NCI-H2196 treated with DMSO at 0.1 percent for 48 hours (cell line): ENCODE data around the gene ST8SIA2.

ENCODE experiments used
- DNase-seq: peaks from one replicate; lab custom pipeline; 2025; ENCODE audit not compliant: unreplicated experiment; lab: John Stamatoyannopoulos, UW

ST8SIA2 gene

DNA sequence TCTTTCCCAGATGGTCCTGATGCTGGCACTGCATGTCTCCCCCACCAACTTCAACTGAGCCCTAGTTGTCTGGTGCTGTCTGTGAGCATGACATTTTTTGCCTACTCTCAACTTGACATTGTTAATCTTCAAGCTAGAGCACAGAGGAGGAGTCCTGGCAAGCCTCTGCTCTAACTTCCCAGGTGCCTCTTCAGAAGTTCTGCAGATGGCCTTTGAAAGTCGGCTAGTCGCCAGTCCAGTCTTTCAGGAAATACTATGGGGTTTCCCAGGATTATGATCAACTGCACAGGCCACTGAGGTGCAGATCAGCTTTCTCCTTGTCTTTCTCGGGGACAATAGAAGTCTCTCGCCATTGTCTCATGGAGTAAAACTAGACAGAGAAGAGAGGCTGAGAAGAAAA is 86.7 kb downstream of the ST8SIA2 start:
- DNase-seq: no peak

- no peak for DNase-seq
Observed at GRCh38 chr15:92485441-92485840, 91.8 kb downstream of the ST8SIA2 start.

- DNase-seq: no peak
Observed at GRCh38 chr15:92492551-92493115, 99.0 kb downstream of the ST8SIA2 start.

- DNase-seq: no peak
Observed at GRCh38 chr15:92494806-92495336, 101.2 kb downstream of the ST8SIA2 start.

GRCh38 chr15:92495446-92495845 is 101.8 kb downstream of the ST8SIA2 start:
- no peak for DNase-seq

GRCh38 chr15:92499731-92500530 is 106.2 kb downstream of the ST8SIA2 start:
- no peak for DNase-seq

DNA sequence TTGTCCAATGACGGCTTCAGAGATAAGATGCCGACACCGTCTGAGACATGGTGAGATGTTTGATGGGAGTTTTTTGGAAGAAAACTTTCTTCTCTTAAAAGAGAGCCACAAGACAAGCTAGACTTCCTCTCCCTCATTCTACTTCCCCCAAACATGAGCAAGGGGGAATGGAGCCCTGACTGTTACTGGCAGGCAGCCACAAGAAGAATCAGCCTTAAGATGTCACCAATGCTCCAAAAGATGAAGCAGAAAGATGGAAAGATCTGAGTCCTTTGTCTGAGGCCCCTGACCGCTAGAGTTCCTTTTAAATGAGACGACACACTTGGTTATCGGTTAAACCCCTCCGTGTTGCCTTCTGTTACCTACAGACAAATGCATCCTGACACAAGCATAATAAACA is 108.7 kb downstream of the ST8SIA2 start:
- DNase-seq: no peak

DNA sequence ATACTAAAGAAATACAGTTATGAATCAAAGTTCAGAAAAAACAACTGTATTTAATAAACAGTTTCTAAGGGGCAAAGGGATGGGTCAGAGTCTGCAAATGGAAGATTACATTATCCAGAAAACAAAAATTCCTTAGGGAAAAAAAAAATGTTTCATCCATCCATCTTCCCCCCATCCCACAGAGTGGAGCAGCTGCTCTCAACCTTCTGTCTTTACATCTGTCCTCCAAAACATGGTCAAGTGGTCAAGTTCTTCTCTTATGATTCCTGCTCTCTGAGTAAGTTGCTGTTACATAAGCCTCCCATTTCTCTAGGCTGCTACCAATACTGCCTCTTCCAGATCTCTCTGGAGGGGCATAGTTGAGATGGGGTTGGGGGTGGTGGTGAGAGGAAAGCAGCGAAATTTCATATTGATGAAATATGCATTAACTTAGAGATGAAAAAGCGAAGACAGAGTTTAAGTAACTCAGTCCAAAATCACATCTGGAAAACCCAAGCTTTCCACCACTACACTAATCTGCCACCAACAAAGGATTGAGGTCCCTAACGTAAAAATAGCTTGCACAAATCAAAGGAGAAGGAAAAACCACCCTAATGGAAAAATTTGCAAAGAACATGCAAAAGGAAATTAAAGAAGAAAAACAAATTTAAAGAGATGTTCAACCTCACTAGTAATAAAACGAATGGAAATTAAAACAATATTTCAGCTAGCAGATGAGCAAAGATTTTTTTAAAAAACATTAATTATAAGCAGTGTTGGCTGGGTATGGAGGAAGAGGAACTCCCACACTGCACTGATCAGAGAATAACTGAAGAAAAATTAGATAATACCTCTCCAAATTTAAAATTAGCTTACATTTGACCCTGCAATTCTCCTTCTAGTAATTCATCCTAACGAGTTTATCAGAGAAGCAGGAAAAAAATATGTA is 109.5 kb downstream of the ST8SIA2 start:
- no peak for DNase-seq

- no peak for DNase-seq
Observed at GRCh38 chr15:92503889-92504288, 110.2 kb downstream of the ST8SIA2 start.

- no peak for DNase-seq
Observed at GRCh38 chr15:92505611-92506010, 111.9 kb downstream of the ST8SIA2 start.

- DNase-seq: no peak
Observed at GRCh38 chr15:92506506-92506905, 112.8 kb downstream of the ST8SIA2 start.

DNA sequence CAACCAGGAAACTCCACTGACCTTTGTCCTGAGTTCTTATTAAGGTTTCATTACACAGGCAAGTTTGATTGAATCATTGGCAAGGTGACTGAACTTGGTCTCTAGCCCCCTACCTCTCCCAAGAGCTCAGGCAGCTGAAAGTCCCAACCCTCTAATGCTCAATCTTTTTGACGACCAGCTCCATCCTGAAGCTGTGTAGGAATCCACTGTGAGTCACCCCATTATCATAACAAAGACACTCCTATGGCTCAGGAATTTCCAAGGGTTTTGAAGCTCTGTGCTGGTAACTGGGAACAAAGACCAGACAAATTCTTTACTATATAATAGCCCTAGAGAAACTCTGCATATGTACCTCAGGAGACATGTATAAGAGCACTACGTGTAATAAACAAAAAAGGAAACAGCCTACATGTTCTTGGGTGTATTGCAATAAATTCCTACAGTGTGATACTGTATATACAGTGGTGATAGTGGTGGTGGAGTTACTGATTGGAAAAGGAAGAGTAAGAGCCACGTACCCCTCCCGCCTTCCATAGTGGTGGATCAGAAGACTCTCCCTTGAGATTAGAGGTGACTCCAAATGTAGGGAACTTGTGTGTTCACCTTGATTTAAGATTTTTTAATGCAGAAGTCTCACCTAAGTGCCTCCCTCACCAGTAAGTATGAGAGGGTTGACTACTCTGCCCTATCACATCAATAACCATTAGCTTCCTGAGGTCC is 116.6 kb downstream of the ST8SIA2 start:
- DNase-seq: no peak
